T-helper 1 cell treated with Interleukin-12 subunit alpha and Interleukin-12 subunit beta and Interleukin-4 antibody, amounts not matched to agents 30 ng/mL and 1 ng/mL, for 36 hours (primary cell): ENCODE measurements around the gene ZMYM2. TPM values are rescaled to one million over a fixed set of nuclear protein-coding genes. Genes with fewer than 3 reads are reported as not detected.
"Not testable (repeated sequence)": the region's sequence is repeated elsewhere in the genome, so short reads cannot be mapped to it uniquely, and the experiment has no call there.

Experiments
- intact Hi-C: fragments of 100-400 bp; cut with micrococcal nuclease; formaldehyde crosslinking; loops from one replicate; pipeline ENCODE4 v1.15.1; 2024
- total RNA-seq: library from RNA; stranded (reverse); gene quantifications from 2 replicates; pipeline ENCODE4 v1.2.3, GENCODE V29; 2022

ZMYM2 gene
- total RNA-seq, 1 donor from 2014 or later, result 58.8 TPM

DNA sequence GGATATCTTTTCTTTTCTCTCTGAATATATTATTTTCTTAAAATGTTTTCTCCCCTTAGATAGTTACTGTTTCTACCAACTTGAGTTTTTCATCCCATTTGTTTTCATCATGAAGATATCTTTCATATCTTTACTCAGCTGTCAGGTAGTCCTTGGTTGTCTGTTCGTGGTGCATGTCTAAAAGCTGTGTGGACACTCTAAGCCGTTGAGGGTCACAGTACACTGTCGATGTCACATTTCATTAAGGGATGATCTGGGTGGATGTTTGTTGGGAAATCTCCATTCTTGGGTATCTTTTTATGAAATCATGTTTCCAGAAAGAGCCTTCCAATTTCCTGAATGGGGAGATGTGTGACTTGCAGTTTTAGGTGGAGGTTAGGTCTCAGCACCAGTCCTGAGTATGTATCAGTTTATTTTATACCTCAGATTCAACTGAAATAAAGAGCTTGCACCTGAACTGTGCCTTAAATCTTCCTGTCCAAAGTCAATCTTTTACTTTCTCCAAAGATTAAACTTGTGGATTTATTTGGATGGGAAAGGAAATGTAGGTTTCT, 23.2 kb downstream of the ZMYM2 start:
- intact Hi-C loops, result no loop called here

DNA sequence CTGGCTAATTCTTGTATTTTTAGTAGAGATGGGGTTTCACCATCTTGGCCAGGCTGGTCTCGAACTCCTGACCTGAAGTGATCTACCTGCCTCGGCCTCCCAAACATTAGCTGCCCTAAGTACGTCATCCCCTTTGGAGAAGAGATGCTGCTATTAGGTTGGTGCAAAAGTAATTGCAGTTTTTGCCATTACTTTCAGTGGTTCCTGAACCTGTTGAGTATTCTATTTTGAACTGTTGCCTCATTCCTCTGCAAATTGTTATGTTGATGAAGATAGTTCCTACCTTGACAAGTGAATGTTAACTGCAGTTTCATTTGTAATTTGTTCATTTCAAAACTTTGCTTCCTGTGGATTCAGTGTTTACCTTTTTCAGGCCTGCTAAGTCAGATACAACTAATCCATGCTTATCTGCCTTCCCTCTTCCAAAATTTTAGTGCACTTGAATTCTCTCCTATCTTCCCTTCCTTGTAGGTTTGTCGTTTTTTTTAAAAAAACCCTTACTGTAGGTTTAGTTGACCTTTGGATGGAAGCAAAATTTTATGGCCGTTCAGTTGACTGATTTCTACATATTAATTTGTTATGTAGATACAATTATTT, 24.0 kb downstream of the ZMYM2 start:
- intact Hi-C loops, result no loop called here

DNA sequence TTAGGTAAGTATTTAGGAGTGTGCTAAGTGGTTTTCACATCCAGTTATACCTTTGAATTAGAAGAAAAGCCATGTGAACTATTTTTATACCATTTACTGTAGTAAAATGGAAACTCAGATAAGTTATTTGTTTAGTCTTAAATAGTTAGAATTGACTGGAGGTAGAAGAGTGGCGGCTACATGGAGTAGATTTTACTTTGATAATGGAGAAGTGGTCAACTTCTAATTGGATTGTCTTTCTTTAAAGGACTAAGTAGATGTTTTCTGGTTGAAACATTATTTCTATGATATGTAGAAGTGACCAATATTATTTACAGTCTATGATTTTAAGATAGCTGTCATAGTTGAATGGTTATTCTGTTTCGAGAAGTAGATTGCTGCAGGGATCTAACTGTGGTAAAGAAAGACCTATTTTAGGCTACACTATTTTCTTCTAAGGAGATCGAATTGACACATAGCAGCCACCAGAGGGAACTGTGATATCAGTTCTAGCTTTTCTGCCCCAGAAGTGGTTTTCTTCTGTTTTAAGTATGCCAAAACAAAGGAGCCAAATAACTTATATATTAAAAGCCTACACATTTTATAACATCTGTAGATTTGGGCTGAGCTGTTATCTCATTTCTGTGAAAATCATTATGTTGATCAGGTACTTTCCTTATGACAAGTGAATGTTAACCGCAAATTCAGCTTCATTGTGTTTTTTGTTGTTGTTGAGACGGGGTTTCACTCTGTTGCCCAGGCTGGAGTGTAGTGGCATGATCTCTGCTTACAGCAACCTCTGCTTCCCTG, 26.1 kb downstream of the ZMYM2 start:
- intact Hi-C loops, result loop anchor here (1.0 kb wide), 1 partner anchor 179 kb away; no protein-coding TSS in a partner anchor

DNA sequence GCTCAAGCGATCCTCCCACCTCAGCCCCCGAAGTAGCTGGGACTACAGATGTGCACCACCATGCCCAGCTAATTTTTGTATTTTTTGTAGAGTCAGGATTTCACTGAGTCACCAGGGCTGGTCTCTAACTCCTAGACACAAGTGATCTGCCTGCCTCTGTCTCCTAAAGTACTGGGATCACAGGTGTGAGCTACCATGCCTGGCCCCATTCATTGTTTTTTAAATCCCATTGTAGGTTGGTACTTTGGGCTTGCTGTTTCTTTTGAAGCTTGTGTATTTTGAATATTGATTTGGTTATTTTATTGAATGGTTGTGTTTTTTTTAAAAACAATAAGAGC, 26.7 kb downstream of the ZMYM2 start:
- intact Hi-C loops, result no loop called here

DNA sequence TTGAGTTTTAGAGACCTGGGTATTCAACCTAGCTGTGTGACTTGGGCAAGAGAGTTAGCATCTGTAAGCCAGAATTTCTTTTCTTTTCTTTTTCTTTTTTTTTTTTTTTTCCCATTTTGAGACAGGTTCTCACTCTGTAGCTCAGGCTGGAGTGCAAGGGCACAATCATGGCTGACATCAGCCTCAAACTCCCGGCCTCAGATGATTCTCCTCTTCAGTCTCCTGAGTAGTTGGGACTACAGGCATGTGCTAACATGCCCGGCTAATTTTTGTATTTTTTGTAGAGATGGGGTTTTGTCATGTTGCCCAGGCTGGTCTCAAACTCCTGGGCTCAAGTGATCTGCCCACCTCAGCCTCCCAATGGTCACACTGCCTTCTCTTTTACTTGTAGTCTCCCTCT, 33.0 kb downstream of the ZMYM2 start:
- intact Hi-C loops, result no loop called here

DNA sequence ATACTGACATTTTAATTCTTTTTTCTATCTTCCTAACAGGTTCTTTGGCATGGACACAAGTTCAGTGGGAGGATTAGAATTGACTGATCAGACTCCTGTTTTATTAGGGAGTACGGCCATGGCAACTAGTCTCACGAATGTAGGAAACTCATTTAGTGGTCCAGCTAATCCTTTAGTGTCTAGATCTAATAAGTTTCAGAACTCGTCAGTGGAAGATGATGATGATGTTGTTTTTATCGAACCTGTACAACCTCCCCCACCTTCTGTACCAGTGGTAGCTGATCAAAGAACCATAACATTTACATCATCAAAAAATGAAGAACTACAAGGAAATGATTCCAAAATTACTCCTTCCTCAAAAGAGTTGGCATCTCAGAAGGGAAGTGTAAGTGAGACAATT, 34.5 kb downstream of the ZMYM2 start:
- intact Hi-C loops, result no loop called here

DNA sequence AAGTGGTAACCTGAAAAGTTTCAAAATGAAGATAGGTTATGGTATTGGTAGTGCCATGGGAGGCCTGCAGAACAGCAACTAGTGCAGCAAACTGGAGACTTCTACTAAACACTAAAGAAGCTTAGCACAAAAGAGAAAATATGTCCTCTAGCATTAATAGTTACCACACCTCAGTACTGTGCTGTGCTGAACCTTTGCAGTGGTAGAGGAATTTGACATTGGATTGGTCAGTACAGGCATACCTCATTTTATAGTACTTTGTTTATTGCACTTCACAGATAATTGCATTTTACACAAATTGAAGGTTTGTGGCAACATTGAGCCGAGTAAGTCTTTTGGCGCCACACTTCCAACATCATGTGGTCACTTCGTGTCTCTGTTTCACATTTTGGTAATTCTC, 40.4 kb downstream of the ZMYM2 start:
- intact Hi-C loops, result no loop called here

DNA sequence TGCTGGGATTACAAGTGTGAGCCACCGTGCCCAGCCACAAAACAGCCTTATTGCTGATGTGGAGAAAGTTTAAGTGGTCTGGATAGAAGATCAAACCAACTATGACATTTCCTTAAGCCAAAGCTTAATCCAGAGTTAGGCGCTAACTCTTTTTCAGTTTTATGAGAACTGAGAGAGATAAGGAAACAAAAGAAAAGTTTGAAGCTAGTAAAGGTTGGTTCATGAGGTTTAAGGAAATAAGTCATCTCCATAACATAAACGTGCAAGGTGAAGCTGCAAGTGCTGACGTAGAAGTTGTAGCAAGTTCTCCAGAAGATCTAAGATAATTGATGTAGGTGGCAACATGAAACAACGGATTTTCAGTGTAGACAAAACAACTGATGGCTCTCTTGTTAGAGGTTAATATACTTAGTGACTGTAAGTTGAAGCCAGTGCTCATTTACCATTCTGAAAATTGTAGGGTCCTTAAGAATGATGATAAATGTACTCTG, 41.6 kb downstream of the ZMYM2 start:
- intact Hi-C loops, result no loop called here

DNA sequence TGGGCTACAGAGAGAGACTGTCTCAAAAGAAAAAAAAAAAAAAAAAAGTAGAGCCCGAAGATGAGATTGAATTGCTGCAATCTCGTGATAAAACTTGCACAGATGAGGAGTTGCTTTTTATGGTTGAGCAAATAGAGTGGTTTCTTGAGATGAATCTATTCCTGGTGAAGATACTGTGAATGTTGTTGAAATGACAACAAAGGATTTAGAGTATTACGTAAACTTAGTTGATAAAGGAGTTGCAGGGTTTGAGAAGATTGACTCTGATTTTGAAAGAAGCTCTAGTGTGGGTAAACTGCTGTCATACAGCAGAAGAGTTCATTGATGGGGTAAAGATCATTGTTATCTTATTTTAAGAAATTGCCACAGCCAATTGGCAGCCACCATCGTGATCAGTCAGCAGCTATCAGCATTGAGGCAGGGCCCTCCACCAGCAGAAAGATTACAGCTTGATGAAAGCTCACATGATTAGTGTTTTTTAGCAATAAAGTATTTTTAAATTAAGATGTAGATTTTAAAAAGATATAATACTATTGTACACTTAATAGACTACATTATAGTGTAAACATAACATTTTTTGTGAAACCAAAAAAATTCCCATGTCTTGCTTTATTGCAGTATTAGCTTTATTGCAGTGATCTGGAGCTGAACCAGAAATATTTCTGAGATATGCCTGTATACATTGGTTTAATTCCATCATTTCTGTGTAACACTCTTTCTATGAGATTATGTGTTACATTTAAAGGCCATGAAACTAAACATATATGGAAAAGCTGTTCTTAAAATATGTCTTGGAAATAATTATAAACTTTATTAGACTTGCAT, 43.1 kb downstream of the ZMYM2 start:
- intact Hi-C loops, result no loop called here

DNA sequence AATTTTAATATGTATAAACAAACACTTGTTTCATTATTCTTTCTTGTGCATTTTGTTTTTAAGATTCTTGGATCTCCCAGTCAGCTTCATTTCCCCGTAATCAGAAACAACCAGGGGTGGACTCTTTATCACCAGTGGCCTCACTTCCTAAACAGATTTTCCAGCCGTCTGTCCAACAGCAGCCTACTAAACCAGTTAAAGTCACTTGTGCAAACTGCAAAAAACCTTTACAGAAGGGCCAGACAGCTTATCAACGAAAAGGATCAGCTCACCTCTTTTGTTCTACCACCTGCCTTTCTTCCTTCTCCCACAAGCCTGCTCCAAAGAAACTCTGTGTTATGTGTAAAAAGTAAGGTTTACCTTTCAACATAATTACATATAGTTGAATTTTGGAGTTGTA, 44.3 kb downstream of the ZMYM2 start:
- intact Hi-C loops, result no loop called here

DNA sequence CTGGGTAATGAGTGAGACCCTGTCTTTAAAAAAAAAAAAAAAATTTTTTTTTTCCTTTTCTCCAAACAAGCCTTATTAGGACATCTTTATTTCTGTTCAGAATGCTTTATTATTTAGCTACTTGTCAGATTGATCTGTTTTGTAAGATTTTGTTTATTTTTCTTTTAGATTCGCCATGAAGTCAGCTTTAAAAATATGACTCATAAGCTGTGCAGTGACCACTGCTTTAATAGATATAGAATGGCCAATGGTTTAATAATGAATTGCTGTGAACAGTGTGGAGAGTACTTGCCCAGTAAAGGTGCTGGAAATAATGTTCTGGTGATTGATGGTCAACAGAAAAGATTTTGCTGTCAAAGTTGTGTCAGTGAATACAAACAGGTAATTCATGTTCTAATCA, 47.7 kb downstream of the ZMYM2 start:
- intact Hi-C loops, result no loop called here

DNA sequence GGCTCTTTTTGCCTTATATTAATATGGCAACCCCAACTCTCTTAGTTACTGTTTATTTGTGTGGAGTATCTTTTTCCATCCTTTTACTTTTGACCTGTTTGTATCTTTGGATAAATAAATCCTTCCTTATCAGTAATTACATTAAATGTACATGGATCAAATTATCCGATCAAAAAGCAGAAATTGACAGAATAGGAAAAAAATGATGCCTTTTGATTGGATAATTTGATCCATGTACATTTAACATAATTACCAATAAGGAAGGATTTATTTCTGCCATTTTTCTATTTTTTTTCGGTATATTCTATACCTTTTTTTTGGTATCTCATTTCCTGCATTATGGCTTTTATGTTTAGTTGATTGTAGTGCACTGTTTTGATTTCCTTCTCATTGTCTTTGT, 57.2 kb downstream of the ZMYM2 start:
- intact Hi-C loops, result no loop called here

DNA sequence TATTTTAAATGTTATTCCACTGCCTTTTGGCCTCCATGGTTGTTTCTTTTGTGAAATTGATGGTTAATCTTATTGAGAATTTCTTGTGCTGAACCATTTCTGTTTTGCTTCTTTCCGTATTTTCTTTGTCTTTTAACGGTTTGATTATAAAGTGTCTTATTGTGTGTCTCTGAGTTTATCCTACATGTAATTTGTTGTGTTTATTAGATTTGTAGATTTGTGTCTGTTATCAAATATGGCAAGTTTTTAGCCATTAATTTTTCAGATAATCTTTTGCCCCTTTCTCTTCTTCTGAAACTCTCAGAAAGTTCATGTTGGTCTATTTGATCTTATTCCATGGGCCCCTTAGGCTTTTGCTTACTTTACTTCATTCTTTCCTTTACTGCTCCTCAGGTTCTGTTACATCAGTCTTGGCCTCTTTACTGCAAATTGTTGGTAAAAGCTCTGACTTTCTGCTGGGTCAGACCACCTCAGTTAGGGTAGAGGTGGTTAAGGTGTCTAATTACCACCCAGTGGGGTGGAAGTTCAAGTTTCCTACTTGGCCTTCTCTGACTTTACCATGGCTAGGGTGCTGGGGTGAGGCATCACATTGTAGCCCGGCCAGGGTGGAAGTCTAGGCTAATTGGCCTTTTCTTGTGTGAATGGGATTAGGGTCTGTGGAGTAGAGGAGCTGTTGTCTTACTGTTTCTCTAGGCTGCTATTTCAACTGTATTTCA, 58.3 kb downstream of the ZMYM2 start:
- intact Hi-C loops, result no loop called here

DNA sequence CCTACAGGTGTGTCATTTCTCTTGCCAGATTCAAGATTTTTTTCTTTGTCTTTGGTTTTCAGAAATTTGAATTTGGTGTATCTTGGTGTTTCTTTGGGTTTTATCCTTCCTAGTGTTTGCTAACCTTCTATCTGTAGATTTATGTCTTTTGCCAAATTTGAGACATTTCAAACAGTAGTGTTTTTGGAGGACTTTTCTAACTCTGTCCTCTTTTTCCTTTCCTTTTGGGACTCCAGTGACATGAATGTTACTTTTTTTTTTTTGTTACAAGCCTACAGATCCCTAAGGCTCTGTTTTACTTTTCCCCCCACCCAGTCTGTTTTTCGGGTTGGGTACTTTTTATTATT, 58.8 kb downstream of the ZMYM2 start:
- intact Hi-C loops, result no loop called here

DNA sequence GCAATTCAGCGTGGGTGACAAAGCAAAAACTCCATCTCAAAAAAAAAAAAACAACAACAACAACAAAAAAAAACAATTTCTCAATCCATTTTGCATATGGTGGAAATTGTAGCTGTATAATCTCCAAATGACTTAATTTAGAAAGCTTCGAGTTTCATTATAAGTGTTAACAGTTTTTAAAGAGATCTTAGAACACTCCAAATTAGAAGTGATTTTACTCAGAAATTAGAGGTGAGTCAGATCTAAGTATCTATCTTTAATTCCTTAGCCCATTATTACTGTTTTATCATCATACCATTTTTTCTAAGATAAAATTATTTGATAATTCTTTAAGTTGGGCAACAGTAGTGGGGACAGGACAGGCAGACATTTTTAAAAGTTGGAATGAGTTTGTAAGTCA, 60.5 kb downstream of the ZMYM2 start:
- intact Hi-C loops, result no loop called here

DNA sequence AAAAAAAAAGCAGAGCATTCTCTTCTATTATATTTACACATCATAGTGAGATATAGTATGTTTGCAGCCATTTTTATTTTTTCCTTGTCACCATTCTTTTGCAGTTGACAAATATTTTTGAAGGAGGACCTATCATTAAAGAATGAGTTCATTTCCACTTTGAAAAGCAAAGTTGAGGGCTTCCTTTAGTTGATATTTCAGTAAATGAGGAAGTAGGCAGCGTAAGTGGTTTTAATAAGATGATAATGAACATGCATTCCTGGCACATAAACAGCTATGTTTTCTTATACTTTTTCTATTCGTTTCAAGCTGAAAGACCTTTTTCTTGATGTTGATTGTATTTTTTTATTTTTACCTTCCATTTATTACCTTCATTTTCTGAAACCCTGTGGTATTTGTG, 66.2 kb downstream of the ZMYM2 start:
- intact Hi-C loops, result no loop called here

DNA sequence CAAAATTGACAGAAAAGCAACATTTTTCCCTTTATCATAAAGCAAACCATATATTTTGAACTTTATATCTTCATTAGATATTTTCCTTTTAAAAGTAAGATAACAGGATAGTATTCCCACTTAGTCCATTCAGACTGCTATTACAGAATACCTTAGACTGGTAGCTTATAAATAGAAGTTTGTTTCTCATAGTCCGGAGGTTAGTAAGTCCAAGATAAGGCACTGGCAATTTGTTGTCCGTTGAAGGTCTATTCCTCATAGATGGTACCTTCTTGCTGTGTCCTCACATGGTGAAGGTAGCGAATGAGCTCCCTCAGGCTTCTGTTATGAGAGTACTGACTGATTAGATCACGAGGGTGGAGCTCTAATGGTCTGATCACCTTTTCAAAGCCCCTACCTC, 70.4 kb downstream of the ZMYM2 start:
- intact Hi-C loops, result no loop called here

DNA sequence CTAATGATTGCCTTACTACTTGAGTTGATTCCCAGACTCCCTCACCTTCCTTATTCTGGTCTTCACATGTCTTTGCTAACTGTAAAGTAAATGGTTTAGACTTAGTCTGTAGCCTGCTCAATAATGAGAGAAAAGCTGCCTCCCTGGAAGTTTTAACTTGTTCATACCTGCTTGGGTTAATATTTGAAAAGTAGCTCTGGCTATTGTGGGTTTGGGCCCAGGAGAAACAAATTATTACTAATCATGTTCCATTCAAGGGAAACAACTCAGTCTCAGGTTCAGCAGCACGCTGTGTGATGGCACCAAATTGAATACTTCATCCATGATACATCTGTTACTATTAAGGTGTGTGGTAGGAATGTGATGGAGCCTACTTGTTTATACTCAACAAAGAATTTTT, 75.0 kb downstream of the ZMYM2 start:
- intact Hi-C loops, result no loop called here

DNA sequence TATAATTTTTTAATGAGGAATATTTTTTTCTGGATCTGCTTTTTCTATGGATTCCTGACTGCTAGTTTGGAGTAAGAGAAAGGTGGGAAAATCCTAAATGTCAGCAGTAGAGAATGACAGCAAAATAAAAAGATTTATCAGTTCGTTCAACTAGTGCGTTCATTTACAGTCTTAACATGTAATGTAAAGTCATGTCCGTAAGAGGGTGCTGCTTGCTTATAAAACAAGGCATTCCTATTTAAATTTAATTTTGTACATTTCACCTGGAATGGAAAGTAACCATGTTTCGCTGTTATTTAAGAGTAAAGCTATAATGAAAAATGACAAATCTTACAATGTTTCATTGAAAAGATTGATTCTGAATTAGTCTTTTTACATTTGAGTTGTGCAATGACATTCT, 76.6 kb downstream of the ZMYM2 start:
- intact Hi-C loops, result loop anchor here (1.0 kb wide), 1 partner anchor 128 kb away; no protein-coding TSS in a partner anchor

DNA sequence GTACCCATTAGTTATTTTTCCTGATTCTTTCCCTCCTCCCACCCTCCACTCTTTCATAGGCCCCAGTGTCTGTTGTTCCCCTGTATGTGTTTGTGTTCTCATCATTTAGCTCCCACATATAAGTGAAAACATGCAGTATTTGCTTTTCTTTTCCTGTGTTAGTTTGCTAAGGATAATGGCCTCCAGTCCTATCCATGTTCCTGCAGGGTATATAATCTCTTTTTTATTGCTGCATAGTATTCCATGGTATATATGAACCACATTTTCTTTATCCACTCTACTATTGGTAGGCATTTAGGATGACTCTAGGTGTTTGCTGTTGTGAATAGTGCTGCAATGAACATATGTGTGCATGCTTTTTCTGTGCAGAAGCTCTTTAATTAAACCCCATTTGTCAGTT, 79.4 kb downstream of the ZMYM2 start:
- intact Hi-C loops, result no loop called here

DNA sequence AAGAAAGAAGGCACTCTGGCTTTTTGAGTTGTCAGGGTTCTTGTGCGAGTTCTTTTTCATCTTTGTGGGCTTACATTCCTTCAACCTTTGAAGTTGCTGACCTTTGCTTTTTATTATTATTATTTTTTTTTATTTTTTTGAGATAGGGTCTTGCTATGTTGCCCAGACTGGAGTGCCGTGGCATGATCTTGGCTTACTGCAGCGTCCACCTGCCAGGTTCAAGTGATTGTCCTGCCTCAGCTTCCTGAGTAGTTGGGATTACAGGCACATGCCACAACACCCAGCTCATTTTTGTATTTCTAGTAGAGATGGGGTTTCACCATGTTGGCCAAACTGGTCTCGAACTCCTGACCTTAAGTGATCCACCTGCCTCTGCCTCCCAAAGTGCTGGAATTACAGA, 84.1 kb downstream of the ZMYM2 start:
- intact Hi-C loops, result not testable (repeated sequence)
